Osteoblast (primary cell): Measurements from ENCODE around the gene MCOLN3. TPM values are rescaled to one million over a fixed set of nuclear protein-coding genes. Genes with fewer than 3 reads are reported as not detected.

Source experiments
- DNase-seq: peaks from one replicate; pipeline ENCODE4 v3.0.0; 2011; ENCODE audit warnings: low spot score, mixed read lengths; ENCODE audit not compliant: insufficient read length; ENCODE audit errors: missing footprints
- H2AFZ ChIP-seq: 2 replicates; pipeline ENCODE4 v1.6.0; 2011; ENCODE audit warnings: mild to moderate bottlenecking, low read length
- H3K27ac ChIP-seq: 2 replicates; pipeline ENCODE4 v1.5.1; 2011; ENCODE audit warnings: mild to moderate bottlenecking, low read depth, low read length, moderate library complexity
- H3K27me3 ChIP-seq: 2 replicates; pipeline ENCODE4 v1.6.0; 2012; ENCODE audit warnings: mild to moderate bottlenecking, control low read depth, inconsistent platforms, low read length, moderate library complexity; ENCODE audit not compliant: insufficient read depth
- H3K36me3 ChIP-seq: 2 replicates; pipeline ENCODE4 v1.5.1; 2011; ENCODE audit warnings: mild to moderate bottlenecking, low read length, control low read depth, moderate library complexity; ENCODE audit not compliant: insufficient read depth
- H3K4me1 ChIP-seq: 2 replicates; pipeline ENCODE4 v1.5.1; 2011; ENCODE audit warnings: mild to moderate bottlenecking, low read length, control low read depth, moderate library complexity; ENCODE audit not compliant: insufficient read depth
- H3K4me2 ChIP-seq: 2 replicates; pipeline ENCODE4 v1.6.0; 2011; ENCODE audit warnings: mild to moderate bottlenecking, low read length; ENCODE audit not compliant: insufficient read depth
- H3K4me3 ChIP-seq: fragments of 200-600 bp; sonication (generic); 3 replicates; pipeline ENCODE4 v1.5.1; 2012; ENCODE audit warnings: mild to moderate bottlenecking, low read length, inconsistent platforms; ENCODE audit not compliant: insufficient read depth
- H3K79me2 ChIP-seq: 2 replicates; pipeline ENCODE4 v1.6.0; 2012; ENCODE audit warnings: mild to moderate bottlenecking, low read length, control low read depth, inconsistent platforms; ENCODE audit not compliant: insufficient read depth
- H3K9me3 ChIP-seq: 2 replicates; pipeline ENCODE4 v1.5.1; 2011; ENCODE audit warnings: low read depth, low read length, control low read depth
- H4K20me1 ChIP-seq: 2 replicates; pipeline ENCODE4 v1.6.0; 2012; ENCODE audit warnings: mild to moderate bottlenecking, low read length, control low read depth; ENCODE audit not compliant: insufficient read depth
- CTCF ChIP-seq: IDR thresholded peaks from 2 replicates; pipeline ENCODE4 v1.5.1; 2011; ENCODE audit warnings: mild to moderate bottlenecking, low read depth, low read length, moderate library complexity; ENCODE audit errors: extremely low read depth
- total RNA-seq: library from RNA; depleted of rRNA; stranded (reverse); fragments of >200 nt; gene quantifications from 2 replicates; pipeline ENCODE4 v1.2.3, GENCODE V29; 2012

The MCOLN3 gene
- total RNA-seq, 1 donor, result 4.0 TPM

GRCh38 chr1:85054664-85055063 is 6.4 kb upstream of the MCOLN3 start:
- no peak for DNase-seq
- H3K4me2 ChIP-seq, result no peak overlapping the region
- no peak overlapping the region for H2AFZ ChIP-seq
- no peak overlapping the region for H3K27ac ChIP-seq
- no peaks in the 10 kb centered on the region for H3K79me2 ChIP-seq
- H3K4me1 ChIP-seq, result peaks cover 4% of the 10 kb centered on the region
- H4K20me1 ChIP-seq, result no peaks in the 10 kb centered on the region
- TF ChIP-seq CTCF, result no peak
- H3K4me3 ChIP-seq, result no peak overlapping the region
- no peaks in the 10 kb centered on the region for H3K9me3 ChIP-seq
- peaks cover 15% of the 10 kb centered on the region for H3K27me3 ChIP-seq
- no peaks in the 10 kb centered on the region for H3K36me3 ChIP-seq

- peaks cover 64% of the 10 kb centered on the region for H3K27me3 ChIP-seq
- no peak for TF ChIP-seq CTCF
- no peak overlapping the region for H2AFZ ChIP-seq
- H4K20me1 ChIP-seq, result no peaks in the 10 kb centered on the region
- H3K4me3 ChIP-seq, result no peak overlapping the region
- DNase-seq, result no peak
- H3K4me2 ChIP-seq, result no peak overlapping the region
- H3K36me3 ChIP-seq, result no peaks in the 10 kb centered on the region
- no peaks in the 10 kb centered on the region for H3K9me3 ChIP-seq
- H3K79me2 ChIP-seq, result no peaks in the 10 kb centered on the region
- H3K4me1 ChIP-seq, result no peaks in the 10 kb centered on the region
- no peak overlapping the region for H3K27ac ChIP-seq
Measured at GRCh38 chr1:85049735-85050166, 1.5 kb upstream of the MCOLN3 start.

- H3K27me3 ChIP-seq, result peaks cover 75% of the 10 kb centered on the region
- no peaks in the 10 kb centered on the region for H3K4me1 ChIP-seq
- peak overlapping the region; percentile 9 for H3K4me2 ChIP-seq
- H3K79me2 ChIP-seq, result no peaks in the 10 kb centered on the region
- H2AFZ ChIP-seq, result peak overlapping the region; percentile 6
- no peak overlapping the region for H3K27ac ChIP-seq
- H3K36me3 ChIP-seq, result no peaks in the 10 kb centered on the region
- H3K4me3 ChIP-seq, result peak overlapping the region; percentile 66
- DNase-seq, result peak; percentile 69
- TF ChIP-seq CTCF, result no peak
- no peaks in the 10 kb centered on the region for H3K9me3 ChIP-seq
- no peaks in the 10 kb centered on the region for H4K20me1 ChIP-seq
Measured at GRCh38 chr1:85047472-85048295, 616 bp downstream of the MCOLN3 start.

- no peak overlapping the region for H2AFZ ChIP-seq
- H3K4me2 ChIP-seq, result no peak overlapping the region
- no peak for TF ChIP-seq CTCF
Measured at GRCh38 chr1:85047144-85047471, 1.2 kb downstream of the MCOLN3 start.

More at GRCh38 chr1:85047144-85047471, 1.2 kb downstream of the MCOLN3 start:
- no peaks in the 10 kb centered on the region for H3K36me3 ChIP-seq
- H3K9me3 ChIP-seq, result no peaks in the 10 kb centered on the region
- no peak for DNase-seq
- H3K27ac ChIP-seq, result no peak overlapping the region
- H3K4me3 ChIP-seq, result no peak overlapping the region
- no peaks in the 10 kb centered on the region for H3K4me1 ChIP-seq
- peaks cover 75% of the 10 kb centered on the region for H3K27me3 ChIP-seq
- H4K20me1 ChIP-seq, result no peaks in the 10 kb centered on the region
- H3K79me2 ChIP-seq, result no peaks in the 10 kb centered on the region
